Hematopoietic multipotent progenitor cell treated with erythropoietin and hydrocortisone succinate and interleukin-3 and kit ligand, for 8 days (in vitro differentiated cells): ENCODE results near the gene FPGS.
A peak's percentile ranks its signal among the peaks of the same experiment; 100 is the strongest.

Source experiments
- DNase-seq: peaks from one replicate; pipeline ENCODE4 v3.0.0-alpha.2; 2015

FPGS gene

DNA sequence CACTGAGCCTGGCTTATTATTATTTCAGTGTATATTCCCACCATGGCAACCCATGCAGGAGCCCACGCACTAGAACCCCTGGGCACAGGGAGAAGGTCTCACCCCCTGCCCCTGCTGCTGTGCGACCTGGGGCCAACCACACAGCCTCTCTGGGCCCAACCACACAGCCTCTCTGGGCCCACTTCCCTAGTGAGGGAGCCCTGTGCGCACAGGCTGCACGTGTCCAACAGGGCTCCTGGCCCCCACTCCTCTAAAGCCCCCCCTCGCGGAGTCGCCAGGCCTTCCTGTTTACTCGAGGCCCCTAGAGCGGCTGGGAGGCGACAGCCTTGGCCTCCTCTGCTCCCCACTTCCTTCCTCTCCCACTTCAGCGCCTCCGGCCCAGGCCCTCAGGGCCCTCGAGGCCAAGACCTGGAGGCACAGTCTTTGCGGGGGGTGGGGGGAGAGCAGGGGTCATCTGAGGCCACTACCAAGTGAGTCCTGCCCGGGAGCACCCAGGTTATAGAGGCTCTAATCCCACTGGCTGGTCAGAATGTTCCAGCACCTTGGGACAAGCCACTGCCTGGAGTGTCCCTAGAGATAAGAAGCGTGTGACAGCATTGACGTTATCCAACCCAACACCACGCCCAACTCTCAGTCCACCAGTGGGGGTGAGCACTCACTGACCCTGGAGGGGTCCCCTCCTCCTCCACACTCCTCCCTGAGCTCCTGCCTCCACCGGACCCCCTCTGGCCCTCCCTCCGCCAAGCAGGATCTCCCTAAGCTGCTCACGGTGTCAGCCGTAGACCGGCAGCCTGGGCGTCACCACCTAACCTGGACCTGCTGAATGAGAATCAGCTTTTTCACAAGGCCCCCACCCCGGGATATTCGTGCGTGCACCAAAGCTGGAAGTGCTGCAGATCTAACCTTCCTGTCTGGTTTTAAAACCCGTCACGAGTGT, 59.7 kb downstream of the FPGS start:
- DNase-seq = peak; percentile 87

DNA sequence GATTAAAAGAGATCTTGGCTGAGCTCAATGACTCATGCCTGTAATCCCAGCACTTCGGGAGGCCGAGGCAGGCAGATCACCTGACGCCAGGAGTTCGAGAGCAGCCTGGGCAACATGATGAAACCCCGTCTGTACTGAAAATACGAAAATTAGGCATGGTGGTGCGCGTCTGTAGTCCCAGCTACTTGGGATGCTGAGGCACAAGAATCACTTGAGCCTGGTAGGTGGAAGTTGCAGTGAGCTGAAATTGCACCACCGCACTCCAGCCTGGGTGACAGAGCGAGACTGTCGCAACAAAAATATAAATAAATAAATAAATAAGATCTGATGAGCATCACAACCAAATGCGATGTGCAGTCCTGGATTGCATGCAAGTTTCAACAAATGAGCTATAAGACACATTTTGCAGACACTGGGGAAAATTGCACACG, 60.5 kb downstream of the FPGS start:
- no peak for DNase-seq
